ENCODE results near the gene DRAP1.
"Not testable (repeated sequence)": the region's sequence is repeated elsewhere in the genome, so short reads cannot be mapped to it uniquely, and the experiment has no call there.

The DRAP1 gene

GRCh38 chr11:65921876-65922275, 2.6 kb downstream of the DRAP1 start:
- DNase-seq (ENCODE audit: low read depth, low spot score) = no peak

GRCh38 chr11:65922565-65922964, 3.3 kb downstream of the DRAP1 start:
- no peak overlapping the region for H3K4me3 ChIP-seq (ENCODE audit: low read length)
- DNase-seq (ENCODE audit: low read depth, low spot score) = no peak

More at GRCh38 chr11:65921876-65922275, 2.6 kb downstream of the DRAP1 start:
- H3K4me3 ChIP-seq (ENCODE audit: low read length) = no peak overlapping the region

GRCh38 chr11:65925397-65925796, 6.2 kb downstream of the DRAP1 start:
- DNase-seq (ENCODE audit: low read depth, low spot score) = no peak
- no peak overlapping the region for H3K4me3 ChIP-seq (ENCODE audit: low read length)

GRCh38 chr11:65927904-65928397, 8.7 kb downstream of the DRAP1 start:
- H3K4me3 ChIP-seq (ENCODE audit: low read length) = peak overlapping the region; percentile 36
- peak; percentile 95 for DNase-seq (ENCODE audit: low read depth, low spot score)

GRCh38 chr11:65928667-65929066, 9.4 kb downstream of the DRAP1 start:
- peak overlapping the region; percentile 20; the same call in 1 of the 2 replicates for H3K4me3 ChIP-seq (ENCODE audit: low read length)
- no peak for DNase-seq (ENCODE audit: low read depth, low spot score)

GRCh38 chr11:65931773-65932557, 12.7 kb downstream of the DRAP1 start:
- no peak for DNase-seq (ENCODE audit: low read depth, low spot score)

GRCh38 chr11:65932558-65932919, 13.3 kb downstream of the DRAP1 start:
- no peak overlapping the region for H3K4me3 ChIP-seq (ENCODE audit: low read length)
- DNase-seq (ENCODE audit: low read depth, low spot score) = no peak

More at GRCh38 chr11:65931773-65932557, 12.7 kb downstream of the DRAP1 start:
- no peak overlapping the region for H3K4me3 ChIP-seq (ENCODE audit: low read length)

GRCh38 chr11:65934014-65934413, 14.8 kb downstream of the DRAP1 start:
- DNase-seq (ENCODE audit: low read depth, low spot score) = no peak
- H3K4me3 ChIP-seq (ENCODE audit: low read length) = no peak overlapping the region

GRCh38 chr11:65937766-65938165, 18.5 kb downstream of the DRAP1 start:
- DNase-seq (ENCODE audit: low read depth, low spot score) = no peak
- H3K4me3 ChIP-seq (ENCODE audit: low read length) = no peak overlapping the region

- no peak for DNase-seq (ENCODE audit: low read depth, low spot score)
- no peak overlapping the region for H3K4me3 ChIP-seq (ENCODE audit: low read length)
These were observed 22.6 kb downstream of the DRAP1 start for GRCh38 chr11:65941720-65942310.

GRCh38 chr11:65942531-65942930, 23.3 kb downstream of the DRAP1 start:
- no peak for DNase-seq (ENCODE audit: low read depth, low spot score)
- no peak overlapping the region for H3K4me3 ChIP-seq (ENCODE audit: low read length)

GRCh38 chr11:65944191-65944590, 25.0 kb downstream of the DRAP1 start:
- DNase-seq (ENCODE audit: low read depth, low spot score) = no peak
- no peak overlapping the region for H3K4me3 ChIP-seq (ENCODE audit: low read length)

- DNase-seq (ENCODE audit: low read depth, low spot score) = no peak
- no peak overlapping the region for H3K4me3 ChIP-seq (ENCODE audit: low read length)
These were observed 25.5 kb downstream of the DRAP1 start for GRCh38 chr11:65944767-65945166.

GRCh38 chr11:65945430-65945911, 26.2 kb downstream of the DRAP1 start, which contains the start of gene TSGA10IP:
Gene TSGA10IP, plus strand, starts transcription at chr11:65945480. Its CDS starts 196 bp downstream, at chr11:65945676.
- DNase-seq (ENCODE audit: low read depth, low spot score) = no peak
- no peak within 1 kb of the TSS for H3K4me3 ChIP-seq (ENCODE audit: low read length)

- no peak for DNase-seq (ENCODE audit: low read depth, low spot score)
- H3K4me3 ChIP-seq (ENCODE audit: low read length) = no peak overlapping the region
These were observed 26.8 kb downstream of the DRAP1 start for GRCh38 chr11:65945941-65946558.

GRCh38 chr11:65946655-65947054, 27.4 kb downstream of the DRAP1 start:
- no peak for DNase-seq (ENCODE audit: low read depth, low spot score)
- no peak overlapping the region for H3K4me3 ChIP-seq (ENCODE audit: low read length)

- no peak for DNase-seq (ENCODE audit: low read depth, low spot score)
These were observed 27.9 kb downstream of the DRAP1 start for GRCh38 chr11:65947133-65947532.

GRCh38 chr11:65947603-65948125, 28.4 kb downstream of the DRAP1 start:
- H3K4me3 ChIP-seq (ENCODE audit: low read length) = no peak overlapping the region
- no peak for DNase-seq (ENCODE audit: low read depth, low spot score)

More at GRCh38 chr11:65947133-65947532, 27.9 kb downstream of the DRAP1 start:
- H3K4me3 ChIP-seq (ENCODE audit: low read length) = no peak overlapping the region

GRCh38 chr11:65950711-65951110, 31.5 kb downstream of the DRAP1 start:
- DNase-seq (ENCODE audit: low read depth, low spot score); H3K4me3 ChIP-seq (ENCODE audit: low read length): not testable (repeated sequence)

- H3K4me3 ChIP-seq (ENCODE audit: low read length); DNase-seq (ENCODE audit: low read depth, low spot score): not testable (repeated sequence)
These were observed 32.4 kb downstream of the DRAP1 start for GRCh38 chr11:65951641-65952040.

Measured in Jurkat, Clone E6-1 (cell line).